ENCODE results near the gene PRKAG2.

Gene PRKAG2

DNA sequence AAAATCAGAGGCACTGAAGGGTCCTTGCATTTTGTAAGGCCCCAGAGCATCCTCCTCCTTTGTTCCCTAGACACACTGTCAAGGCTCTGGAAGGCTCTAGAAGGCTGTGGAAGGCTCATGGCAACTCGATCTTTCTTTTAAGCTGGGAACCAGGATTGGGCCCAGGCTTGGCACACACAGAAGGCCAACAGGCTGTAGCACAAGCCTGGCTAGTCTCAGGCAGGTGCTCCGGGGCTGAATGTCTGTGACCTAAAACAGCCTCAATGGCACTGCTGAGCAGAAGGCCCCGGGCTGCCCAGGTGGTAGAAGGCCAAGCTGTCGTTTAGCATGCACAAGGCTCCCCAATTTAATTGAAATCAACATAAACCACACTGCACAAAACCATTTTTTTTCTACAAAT lies 55.7 kb downstream of the PRKAG2 start:
- TF ChIP-seq, protein P1, sequence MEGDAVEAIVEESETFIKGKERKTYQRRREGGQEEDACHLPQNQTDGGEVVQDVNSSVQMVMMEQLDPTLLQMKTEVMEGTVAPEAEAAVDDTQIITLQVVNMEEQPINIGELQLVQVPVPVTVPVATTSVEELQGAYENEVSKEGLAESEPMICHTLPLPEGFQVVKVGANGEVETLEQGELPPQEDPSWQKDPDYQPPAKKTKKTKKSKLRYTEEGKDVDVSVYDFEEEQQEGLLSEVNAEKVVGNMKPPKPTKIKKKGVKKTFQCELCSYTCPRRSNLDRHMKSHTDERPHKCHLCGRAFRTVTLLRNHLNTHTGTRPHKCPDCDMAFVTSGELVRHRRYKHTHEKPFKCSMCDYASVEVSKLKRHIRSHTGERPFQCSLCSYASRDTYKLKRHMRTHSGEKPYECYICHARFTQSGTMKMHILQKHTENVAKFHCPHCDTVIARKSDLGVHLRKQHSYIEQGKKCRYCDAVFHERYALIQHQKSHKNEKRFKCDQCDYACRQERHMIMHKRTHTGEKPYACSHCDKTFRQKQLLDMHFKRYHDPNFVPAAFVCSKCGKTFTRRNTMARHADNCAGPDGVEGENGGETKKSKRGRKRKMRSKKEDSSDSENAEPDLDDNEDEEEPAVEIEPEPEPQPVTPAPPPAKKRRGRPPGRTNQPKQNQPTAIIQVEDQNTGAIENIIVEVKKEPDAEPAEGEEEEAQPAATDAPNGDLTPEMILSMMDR (IDR thresholded peaks at IDR 0.05; ENCODE audit: insufficient read depth, low read length, poor library complexity, severe bottlenecking): no peak

DNA sequence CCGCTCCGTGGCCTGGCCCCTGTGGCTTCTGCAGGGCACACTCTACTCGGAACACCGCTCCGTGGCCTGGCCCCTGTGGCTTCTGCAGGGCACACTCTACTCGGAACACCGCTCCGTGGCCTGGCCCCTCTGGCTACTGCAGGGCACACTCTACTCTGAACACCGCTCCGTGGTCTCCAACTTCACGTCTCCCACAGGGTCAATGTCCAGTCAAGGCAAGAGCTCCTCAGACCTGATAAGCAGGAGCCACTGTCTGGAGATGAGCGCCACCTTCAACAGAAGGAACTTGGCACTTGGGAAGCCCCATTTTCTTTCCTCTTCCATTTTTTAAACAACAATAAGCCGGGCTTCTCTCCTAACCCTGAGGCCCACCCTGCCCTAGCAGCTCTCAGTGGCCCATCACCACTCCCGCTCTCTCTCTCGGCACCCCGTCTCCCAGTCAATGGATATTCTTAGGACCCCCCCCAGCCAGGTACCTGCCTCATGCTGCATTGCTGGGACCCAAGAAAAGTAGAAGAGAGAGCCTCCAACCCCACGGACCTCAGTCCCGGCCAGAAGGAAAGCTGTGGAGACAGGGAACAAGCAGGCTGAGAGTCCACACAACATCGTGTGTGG lies 56.3 kb downstream of the PRKAG2 start:
- TF ChIP-seq, protein P1 (IDR thresholded peaks at IDR 0.05; ENCODE audit: insufficient read depth, low read length, poor library complexity, severe bottlenecking): no peak
- H3K36me3 ChIP-seq (ENCODE audit: control insufficient read depth, insufficient read depth, low read length): no peaks in the 10 kb centered on the region
- H3K4me3 ChIP-seq (replicated peaks; ENCODE audit: low read depth, low read length): no peak overlapping the region
- DNase-seq (ENCODE audit: extremely low read depth, insufficient read length): no peak
- no peaks in the 10 kb centered on the region; the same call in 1 of the 2 replicates for H3K27me3 ChIP-seq (replicated peaks; ENCODE audit: control insufficient read depth, insufficient read depth, low read length)

More for the DNA sequence above, 55.7 kb downstream of the PRKAG2 start:
- Histone ChIP-seq H3K4me3 (replicated peaks; ENCODE audit: low read depth, low read length) (no peak overlapping the region), H3K36me3 (ENCODE audit: control insufficient read depth, insufficient read depth, low read length) (no peaks in the 10 kb centered on the region), H3K27me3 (replicated peaks; ENCODE audit: control insufficient read depth, insufficient read depth, low read length) (no peaks in the 10 kb centered on the region; the same call in 1 of the 2 replicates)
- DNase-seq (ENCODE audit: extremely low read depth, insufficient read length): no peak

DNA sequence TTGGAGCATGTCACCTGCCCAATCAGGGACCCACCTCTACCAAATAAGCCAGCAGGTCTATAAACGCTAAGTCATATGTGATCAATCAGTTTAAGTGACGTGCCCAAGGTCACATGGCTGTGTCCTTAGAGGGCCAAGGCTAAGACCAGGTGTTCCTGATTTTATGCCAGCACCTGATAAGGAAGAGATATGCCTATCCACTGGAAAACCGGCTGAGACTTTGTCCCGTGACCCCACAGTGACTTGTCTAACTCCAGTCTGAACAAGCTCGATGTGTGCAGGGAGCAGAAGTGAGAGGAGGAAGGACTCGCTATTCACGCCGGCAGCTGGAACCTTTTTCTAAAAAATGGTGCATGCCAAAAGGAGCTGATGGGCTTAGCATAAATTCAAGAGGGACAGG lies 57.0 kb downstream of the PRKAG2 start:
- Histone ChIP-seq H3K36me3 (ENCODE audit: control insufficient read depth, insufficient read depth, low read length) (no peaks in the 10 kb centered on the region), H3K27me3 (replicated peaks; ENCODE audit: control insufficient read depth, insufficient read depth, low read length) (no peaks in the 10 kb centered on the region; the same call in none of the 2 replicates), H3K4me3 (replicated peaks; ENCODE audit: low read depth, low read length) (no peak overlapping the region)
- TF ChIP-seq, protein P1 (IDR thresholded peaks at IDR 0.05; ENCODE audit: insufficient read depth, low read length, poor library complexity, severe bottlenecking): no peak
- no peak for DNase-seq (ENCODE audit: extremely low read depth, insufficient read length)

DNA sequence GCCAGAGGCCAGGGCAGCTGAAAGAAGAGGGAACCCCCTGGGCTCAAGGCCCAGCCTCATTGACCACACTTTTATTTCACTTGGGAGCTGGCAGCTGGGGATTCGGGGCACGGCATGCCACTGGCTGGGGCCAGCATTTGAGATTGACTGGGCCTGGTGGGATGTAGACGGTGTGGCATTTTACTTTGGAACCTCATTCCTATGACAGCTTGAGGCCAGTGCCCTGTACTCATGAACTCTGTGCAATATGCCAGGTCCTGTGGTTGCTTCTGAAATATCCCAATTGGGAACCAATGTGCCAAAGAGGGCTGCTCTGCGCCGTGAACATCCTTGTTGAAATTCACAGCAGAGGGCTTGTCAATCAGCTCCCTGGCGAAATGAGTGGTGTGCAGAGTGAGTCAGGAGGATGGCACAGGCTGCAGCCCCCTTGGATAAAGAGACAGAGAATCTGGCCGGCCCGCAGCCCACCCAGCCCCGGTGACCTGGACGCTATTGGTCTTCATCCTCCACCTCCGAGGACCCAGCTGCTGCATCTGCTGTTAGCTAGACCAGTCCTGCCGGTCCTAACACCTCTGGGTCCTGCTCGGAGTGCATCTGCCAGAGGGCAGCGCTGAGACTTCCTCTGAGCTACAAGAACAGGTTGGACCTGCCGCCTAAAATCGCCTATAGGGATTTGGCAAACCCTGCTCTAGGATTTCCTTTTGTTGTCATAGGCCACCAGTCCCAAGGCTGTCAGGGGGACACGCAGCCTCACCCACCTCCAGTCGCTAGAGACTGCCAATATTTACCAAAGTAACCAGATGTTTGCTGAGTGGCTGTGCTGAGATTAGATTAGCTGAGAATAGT lies 58.0 kb downstream of the PRKAG2 start:
- TF ChIP-seq, protein P1 (IDR thresholded peaks at IDR 0.05; ENCODE audit: insufficient read depth, low read length, poor library complexity, severe bottlenecking): no peak
- DNase-seq (ENCODE audit: extremely low read depth, insufficient read length): no peak
- no peaks in the 10 kb centered on the region; the same call in none of the 2 replicates for H3K27me3 ChIP-seq (replicated peaks; ENCODE audit: control insufficient read depth, insufficient read depth, low read length)

DNA sequence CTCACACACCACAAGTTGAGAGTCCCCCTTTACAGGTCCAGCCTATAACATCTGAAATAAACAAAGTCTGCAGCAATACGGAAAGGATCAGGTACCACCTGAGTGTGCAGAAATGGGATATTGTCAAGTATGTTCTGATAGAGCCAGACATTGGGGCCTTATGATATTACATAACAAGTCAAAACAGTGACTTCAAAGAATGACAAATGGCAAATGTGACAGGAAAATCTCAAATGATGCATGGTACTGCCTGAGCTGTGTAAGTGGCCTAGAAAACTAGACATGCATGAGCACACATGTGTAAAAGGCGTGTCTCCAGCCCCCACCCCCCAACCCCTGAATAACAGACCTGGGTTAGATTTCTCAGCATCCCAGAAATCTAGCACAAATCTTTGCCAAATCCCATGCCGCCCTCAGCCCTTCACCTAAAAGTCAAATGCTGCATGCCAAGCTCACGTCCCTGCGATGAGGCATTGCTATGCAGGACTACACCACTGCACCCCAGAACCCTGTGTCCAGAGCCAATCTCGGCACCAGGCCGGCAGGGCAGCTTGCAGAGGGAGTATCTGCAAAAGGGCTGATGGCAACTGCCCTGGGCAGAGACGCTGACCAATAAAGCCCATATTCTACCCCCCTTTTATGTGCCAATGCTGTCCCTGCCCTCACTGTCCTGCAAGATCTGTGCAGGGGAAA lies 58.8 kb downstream of the PRKAG2 start:
- DNase-seq (ENCODE audit: extremely low read depth, insufficient read length): no peak
- Histone ChIP-seq H3K27me3 (replicated peaks; ENCODE audit: control insufficient read depth, insufficient read depth, low read length) (no peaks in the 10 kb centered on the region; the same call in none of the 2 replicates), H3K4me3 (replicated peaks; ENCODE audit: low read depth, low read length) (no peak overlapping the region), H3K36me3 (ENCODE audit: control insufficient read depth, insufficient read depth, low read length) (no peaks in the 10 kb centered on the region)
- TF ChIP-seq, protein P1 (IDR thresholded peaks at IDR 0.05; ENCODE audit: insufficient read depth, low read length, poor library complexity, severe bottlenecking): no peak

More for the DNA sequence above, 58.0 kb downstream of the PRKAG2 start:
- Histone ChIP-seq H3K4me3 (replicated peaks; ENCODE audit: low read depth, low read length) (no peak overlapping the region), H3K36me3 (ENCODE audit: control insufficient read depth, insufficient read depth, low read length) (no peaks in the 10 kb centered on the region)
